Measurements from ENCODE around the gene PHLPP1. TPM values are rescaled to one million over a fixed set of nuclear protein-coding genes. Genes with fewer than 3 reads are reported as not detected.

The PHLPP1 gene
- total RNA-seq, 2 donors from 2014 or later, result 22.1 to 24.2 TPM

- Histone ChIP-seq H3K4me3 (no peak overlapping the region), H3K36me3 (no peaks in the 10 kb centered on the region), H3K9ac (ENCODE audit: low read depth in 2 of 2, low read length in 2 of 2) (no peak overlapping the region), H3K27ac (no peak overlapping the region), H3K27me3 (no peaks in the 10 kb centered on the region), H3K4me1 (no peaks in the 10 kb centered on the region), H3K9me3 (no peaks in the 10 kb centered on the region)
- intact Hi-C loops (cut with DNase I), result no loop called here
- no peak for DNase-seq
- no peak for TF ChIP-seq CTCF (IDR thresholded peaks at IDR 0.05)
Observed at GRCh38 chr18:62856294-62856693, 141.0 kb downstream of the PHLPP1 start.

- no peak for TF ChIP-seq CTCF (IDR thresholded peaks at IDR 0.05)
- intact Hi-C loops (cut with DNase I), result no loop called here
- H3K27ac ChIP-seq, result no peak overlapping the region
- no peaks in the 10 kb centered on the region for H3K9me3 ChIP-seq
- no peaks in the 10 kb centered on the region for H3K27me3 ChIP-seq
- H3K4me1 ChIP-seq, result no peaks in the 10 kb centered on the region
- H3K9ac ChIP-seq (ENCODE audit: low read depth in 2 of 2, low read length in 2 of 2), result no peak overlapping the region
- no peaks in the 10 kb centered on the region for H3K36me3 ChIP-seq
- no peak for DNase-seq
- no peak overlapping the region for H3K4me3 ChIP-seq
Observed at GRCh38 chr18:62857263-62857976, 142.1 kb downstream of the PHLPP1 start.

- Histone ChIP-seq H3K36me3 (no peaks in the 10 kb centered on the region), H3K4me1 (no peaks in the 10 kb centered on the region), H3K9me3 (no peaks in the 10 kb centered on the region), H3K27me3 (no peaks in the 10 kb centered on the region), H3K4me3 (no peak overlapping the region), H3K27ac (no peak overlapping the region), H3K9ac (ENCODE audit: low read depth in 2 of 2, low read length in 2 of 2) (no peak overlapping the region)
- intact Hi-C loops (cut with DNase I), result no loop called here
- no peak for TF ChIP-seq CTCF (IDR thresholded peaks at IDR 0.05)
- no peak for DNase-seq
Observed at GRCh38 chr18:62860062-62860461, 144.7 kb downstream of the PHLPP1 start.

GRCh38 chr18:62862466-62862865 is 147.1 kb downstream of the PHLPP1 start:
- no peaks in the 10 kb centered on the region for H3K27me3 ChIP-seq
- H3K9ac ChIP-seq (ENCODE audit: low read depth in 2 of 2, low read length in 2 of 2), result no peak overlapping the region
- no peaks in the 10 kb centered on the region for H3K9me3 ChIP-seq
- no peaks in the 10 kb centered on the region for H3K36me3 ChIP-seq
- DNase-seq, result no peak
- no peak overlapping the region for H3K27ac ChIP-seq
- intact Hi-C loops (cut with DNase I), result no loop called here
- H3K4me1 ChIP-seq, result no peaks in the 10 kb centered on the region
- no peak for TF ChIP-seq CTCF (IDR thresholded peaks at IDR 0.05)
- no peak overlapping the region for H3K4me3 ChIP-seq

- no peaks in the 10 kb centered on the region for H3K9me3 ChIP-seq
- TF ChIP-seq CTCF (IDR thresholded peaks at IDR 0.05), result no peak
- H3K9ac ChIP-seq (ENCODE audit: low read depth in 2 of 2, low read length in 2 of 2), result no peak overlapping the region
- intact Hi-C loops (cut with DNase I), result no loop called here
- DNase-seq, result no peak
- no peak overlapping the region for H3K27ac ChIP-seq
- H3K36me3 ChIP-seq, result no peaks in the 10 kb centered on the region
- no peaks in the 10 kb centered on the region for H3K4me1 ChIP-seq
- no peak overlapping the region for H3K4me3 ChIP-seq
- H3K27me3 ChIP-seq, result no peaks in the 10 kb centered on the region
Observed at GRCh38 chr18:62863579-62864001, 148.2 kb downstream of the PHLPP1 start.
